GM12801 (cell line): ENCODE measurements around the gene FBXW12.

Experiments
- TF ChIP-seq, protein P1 (sequence below): IDR thresholded peaks from one replicate; pipeline ENCODE4 v1.5.1; 2011; ENCODE audit warnings: control low read depth; ENCODE audit not compliant: insufficient read length; ENCODE audit errors: extremely low read depth

The FBXW12 gene

DNA sequence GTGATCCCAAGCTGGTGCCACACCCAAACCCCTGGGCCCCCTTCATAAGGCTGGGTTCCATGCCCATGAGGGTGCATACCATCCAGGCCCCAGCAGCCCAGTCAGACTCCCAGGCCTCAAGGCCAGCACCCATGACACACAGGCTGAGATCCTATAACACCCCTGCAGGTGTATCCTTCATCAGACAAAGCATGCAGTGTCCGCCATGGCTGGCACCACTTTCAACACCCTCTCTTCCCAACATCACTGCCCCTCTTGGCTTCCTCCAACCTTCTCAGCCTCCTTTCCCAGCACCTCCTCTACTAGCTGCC, 64.4 kb downstream of the FBXW12 start:
- TF ChIP-seq, protein P1, sequence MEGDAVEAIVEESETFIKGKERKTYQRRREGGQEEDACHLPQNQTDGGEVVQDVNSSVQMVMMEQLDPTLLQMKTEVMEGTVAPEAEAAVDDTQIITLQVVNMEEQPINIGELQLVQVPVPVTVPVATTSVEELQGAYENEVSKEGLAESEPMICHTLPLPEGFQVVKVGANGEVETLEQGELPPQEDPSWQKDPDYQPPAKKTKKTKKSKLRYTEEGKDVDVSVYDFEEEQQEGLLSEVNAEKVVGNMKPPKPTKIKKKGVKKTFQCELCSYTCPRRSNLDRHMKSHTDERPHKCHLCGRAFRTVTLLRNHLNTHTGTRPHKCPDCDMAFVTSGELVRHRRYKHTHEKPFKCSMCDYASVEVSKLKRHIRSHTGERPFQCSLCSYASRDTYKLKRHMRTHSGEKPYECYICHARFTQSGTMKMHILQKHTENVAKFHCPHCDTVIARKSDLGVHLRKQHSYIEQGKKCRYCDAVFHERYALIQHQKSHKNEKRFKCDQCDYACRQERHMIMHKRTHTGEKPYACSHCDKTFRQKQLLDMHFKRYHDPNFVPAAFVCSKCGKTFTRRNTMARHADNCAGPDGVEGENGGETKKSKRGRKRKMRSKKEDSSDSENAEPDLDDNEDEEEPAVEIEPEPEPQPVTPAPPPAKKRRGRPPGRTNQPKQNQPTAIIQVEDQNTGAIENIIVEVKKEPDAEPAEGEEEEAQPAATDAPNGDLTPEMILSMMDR, result no peak

DNA sequence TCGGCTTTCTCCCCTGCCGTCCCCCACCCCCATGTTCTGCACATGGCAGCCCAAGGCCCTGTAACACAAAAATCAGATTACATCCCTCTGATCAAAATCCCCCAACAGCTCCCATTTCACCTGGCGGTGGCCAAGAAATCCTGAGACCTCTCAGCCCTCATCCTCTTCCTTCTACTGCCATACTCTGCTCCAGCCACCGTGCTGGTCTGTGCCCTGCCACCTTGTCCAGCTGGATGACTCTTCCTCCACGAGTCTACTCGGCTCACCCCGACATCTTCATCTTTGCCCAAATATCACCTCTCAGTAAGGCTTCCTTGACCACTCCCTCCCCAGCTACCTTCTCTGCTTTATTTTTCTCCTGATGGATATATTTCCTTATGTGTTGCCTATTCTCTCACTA, 64.8 kb downstream of the FBXW12 start:
- TF ChIP-seq, protein P1, result no peak

DNA sequence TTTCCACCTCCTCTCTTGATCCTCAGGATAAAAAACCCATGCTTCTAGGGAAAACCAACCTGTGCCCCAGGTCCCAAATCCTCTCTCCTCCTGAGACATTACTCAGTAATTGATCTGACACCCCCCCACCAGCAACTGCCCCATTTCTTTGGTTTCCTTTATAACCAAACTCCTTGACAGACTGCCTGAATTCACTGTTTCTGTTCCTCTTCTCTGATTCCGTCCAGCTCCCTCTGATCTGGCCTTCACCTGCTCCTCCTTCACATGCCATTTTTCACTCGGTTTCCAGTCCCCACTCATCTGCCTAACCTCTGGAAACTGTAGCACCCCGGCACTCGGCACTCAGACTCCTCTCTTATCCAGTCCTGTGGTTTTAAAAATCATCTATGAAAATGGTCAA, 65.8 kb downstream of the FBXW12 start:
- TF ChIP-seq, protein P1, result no peak

DNA sequence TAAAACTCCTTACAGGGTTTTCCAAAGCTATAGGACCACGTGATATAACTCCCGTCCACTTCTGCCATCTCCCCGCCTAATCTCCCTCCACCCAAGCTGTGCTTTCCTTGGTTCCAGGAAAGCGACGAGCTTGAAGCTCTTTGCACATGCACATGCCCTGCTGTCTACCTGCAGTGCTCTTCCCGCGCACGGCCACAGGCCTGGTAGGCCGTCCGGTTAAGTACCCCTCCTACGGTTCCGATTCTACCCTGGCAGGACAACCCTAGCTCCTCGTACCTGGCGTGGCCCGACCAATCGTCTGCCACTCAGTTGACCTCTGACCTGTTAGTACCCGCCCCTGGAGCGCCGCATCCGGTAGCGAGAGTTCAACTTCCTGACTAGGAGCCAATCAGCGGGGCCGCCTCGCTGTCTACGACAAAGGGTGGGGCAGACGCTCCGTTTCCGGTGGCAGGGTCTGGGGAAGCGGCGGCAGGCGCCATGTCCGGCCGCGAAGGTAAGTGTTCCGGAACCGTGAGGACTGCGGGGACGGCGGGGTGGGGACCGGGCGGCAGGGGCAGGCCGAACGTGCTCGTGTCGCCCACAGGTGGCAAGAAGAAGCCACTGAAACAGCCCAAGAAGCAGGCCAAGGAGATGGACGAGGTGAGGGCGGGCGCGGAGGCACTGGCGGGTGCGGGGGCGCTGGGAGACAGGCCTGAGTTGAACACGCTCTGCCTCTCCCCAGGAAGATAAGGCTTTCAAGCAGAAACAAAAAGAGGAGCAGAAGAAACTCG, 68.0 kb downstream of the FBXW12 start, which contains the start of the genes CCDC51 and TMA7:
TSS of gene CCDC51 (minus strand) at position 300 of the 770 bp plus-strand sequence. CDS start 4,991 bp downstream, outside the sequence.
TSS of gene TMA7 (plus strand) at position 438 of the 770 bp plus-strand sequence. CDS start at position 478, 40 bp downstream.
- TF ChIP-seq, protein P1, result no peak

DNA sequence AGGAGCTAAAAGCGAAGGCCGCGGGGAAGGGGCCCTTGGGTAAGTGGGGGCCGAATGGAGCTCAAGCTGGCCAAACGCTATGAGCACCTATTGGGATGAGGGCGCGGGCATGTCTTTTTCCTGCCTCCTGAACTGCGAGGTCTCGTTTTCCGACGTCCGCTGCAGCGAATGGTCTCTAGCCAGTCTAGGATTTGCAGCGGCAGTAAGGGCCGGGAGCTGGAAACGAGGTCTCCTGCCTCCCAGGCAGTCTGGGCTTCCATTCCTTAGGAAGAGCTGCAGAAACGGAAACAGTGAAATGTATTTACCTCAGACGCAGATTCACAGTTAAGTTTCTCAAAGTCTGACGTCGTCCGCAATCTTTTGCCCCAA, 68.6 kb downstream of the FBXW12 start:
- TF ChIP-seq, protein P1, result no peak

DNA sequence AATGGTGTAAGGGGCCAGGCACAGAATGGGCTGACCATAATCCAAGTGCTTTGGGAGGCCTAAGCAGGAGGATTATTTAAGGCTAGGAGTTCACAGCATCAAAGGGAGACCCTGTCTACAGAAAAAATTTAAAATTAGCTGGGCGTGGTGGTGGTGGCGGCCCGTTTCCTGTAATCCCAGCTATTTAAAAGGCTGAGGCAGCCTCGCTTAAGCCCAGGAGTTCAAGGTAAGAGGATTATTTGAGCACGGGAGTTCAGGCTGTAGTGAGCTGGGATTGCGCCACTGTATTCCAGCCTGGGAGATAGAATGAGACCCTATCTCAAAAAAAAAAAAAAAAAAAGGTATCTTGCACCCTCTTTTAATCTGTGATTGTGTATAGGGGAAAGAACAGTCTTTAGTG, 69.9 kb downstream of the FBXW12 start:
- TF ChIP-seq, protein P1, result no peak
